GM19468 (cell line): Measurements from ENCODE around the gene PDE8A.
"Not testable (repeated sequence)": the region's sequence is repeated elsewhere in the genome, so short reads cannot be mapped to it uniquely, and the experiment has no call there.

Experiments
- ATAC-seq: cut with Tn5 transposase; IDR thresholded peaks from one replicate; pipeline ENCODE4 v1.9.1; 2021; ENCODE audit warnings: mild to moderate bottlenecking, moderate library complexity, moderate number of reproducible peaks; ENCODE audit not compliant: unreplicated experiment; ENCODE audit errors: extremely low read depth

Gene PDE8A

DNA sequence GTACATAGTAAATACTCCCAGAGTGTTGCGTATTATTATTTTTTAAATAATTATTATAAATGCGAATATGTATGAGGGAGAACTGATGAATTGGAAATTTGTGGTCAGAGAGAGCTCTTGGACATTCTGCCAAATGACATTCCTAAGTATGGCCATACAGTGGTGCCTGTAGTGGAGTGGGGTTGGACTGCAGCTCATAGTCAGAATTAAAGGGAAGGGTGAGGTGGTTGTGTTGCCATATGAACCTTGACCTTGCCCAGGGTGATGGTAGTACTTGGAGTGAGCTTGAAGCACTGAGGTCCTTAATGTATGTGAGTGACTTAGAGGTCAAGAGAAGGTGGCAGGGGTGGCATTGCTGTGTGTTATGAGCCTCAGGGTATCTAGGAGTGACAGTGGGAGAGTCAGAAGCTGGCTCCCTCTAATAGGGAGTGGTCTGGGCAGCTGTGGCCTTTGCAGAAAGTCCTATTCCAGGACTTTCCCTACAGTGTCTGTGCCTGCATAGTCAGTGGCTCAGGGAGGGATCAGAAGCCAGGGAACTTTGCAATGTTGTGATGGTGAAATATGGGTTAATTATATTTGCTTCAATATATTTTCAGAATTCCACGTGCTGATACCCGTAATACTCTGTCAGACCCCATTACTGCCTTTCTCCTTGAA lies 26.2 kb downstream of the PDE8A start:
- no peak for ATAC-seq

DNA sequence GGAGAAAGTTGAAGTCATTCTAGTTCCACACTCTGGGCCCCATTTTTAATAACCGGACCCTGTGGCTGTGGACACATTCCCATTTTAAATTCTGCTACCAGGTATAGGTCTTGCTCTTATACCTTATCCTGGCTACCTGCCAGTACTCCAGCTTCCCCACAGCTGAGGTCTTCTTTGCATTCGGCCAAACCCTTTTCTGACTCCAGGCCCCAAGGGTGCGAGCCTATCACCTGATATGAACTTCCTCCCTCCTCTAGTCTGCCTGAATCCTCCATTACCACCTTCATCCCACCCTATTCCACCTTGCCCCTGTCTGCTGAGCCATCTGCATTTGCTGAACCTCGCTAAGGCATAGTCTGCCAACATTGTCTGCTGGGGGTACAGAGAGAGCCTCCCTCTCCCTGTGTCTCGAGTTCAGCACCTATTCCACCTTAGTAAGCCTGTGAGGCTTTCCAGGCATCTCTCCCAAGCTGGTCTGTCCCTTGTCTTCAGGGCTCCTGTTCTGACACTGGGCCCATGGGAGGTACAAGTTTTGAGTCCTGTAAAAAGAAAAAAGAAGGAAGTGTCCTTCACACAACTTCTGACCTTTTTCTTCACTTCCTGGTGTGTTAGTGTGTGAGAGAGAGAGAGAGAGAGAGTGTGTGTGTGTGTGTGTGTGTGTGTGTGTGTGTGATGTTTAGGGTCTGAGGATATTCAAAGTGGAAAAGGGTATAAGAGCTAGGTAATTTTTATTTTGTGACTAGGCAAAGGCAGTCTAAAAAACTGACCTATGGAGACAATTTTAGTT lies 27.0 kb downstream of the PDE8A start:
- ATAC-seq = no peak

DNA sequence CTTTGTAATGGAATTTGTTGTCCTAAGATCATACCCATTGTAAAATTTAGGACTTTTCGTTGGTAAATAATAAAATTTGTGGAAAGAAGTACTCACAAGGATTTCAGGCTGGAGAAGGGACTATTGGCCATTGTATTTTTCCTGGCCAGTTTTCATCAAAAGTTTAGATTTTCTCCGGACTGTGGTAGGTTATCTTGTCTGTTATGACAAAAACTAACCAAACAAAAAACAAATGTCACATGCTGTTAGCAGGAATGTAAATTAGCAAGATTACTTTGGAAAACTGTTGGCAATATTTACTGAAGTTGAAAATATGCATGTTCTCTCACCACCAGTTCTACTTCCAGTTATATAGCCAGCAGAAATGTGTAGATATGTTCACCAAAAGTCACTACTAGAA lies 27.8 kb downstream of the PDE8A start:
- no peak for ATAC-seq

DNA sequence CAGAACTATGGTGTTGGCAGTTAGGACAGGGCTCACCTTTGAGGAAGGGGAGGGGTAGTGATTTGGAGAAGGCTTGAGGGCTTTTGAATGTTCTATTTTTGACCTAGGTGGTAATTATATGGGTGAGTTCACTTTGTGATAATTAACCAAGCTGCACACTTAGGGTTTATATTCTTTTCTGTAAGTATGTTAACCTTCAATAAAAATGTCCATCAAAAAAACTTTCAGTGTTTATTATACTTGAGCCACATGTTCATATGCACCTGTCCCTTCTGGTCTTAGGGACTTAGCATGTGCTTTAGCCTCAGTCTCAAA lies 28.4 kb downstream of the PDE8A start:
- no peak for ATAC-seq

DNA sequence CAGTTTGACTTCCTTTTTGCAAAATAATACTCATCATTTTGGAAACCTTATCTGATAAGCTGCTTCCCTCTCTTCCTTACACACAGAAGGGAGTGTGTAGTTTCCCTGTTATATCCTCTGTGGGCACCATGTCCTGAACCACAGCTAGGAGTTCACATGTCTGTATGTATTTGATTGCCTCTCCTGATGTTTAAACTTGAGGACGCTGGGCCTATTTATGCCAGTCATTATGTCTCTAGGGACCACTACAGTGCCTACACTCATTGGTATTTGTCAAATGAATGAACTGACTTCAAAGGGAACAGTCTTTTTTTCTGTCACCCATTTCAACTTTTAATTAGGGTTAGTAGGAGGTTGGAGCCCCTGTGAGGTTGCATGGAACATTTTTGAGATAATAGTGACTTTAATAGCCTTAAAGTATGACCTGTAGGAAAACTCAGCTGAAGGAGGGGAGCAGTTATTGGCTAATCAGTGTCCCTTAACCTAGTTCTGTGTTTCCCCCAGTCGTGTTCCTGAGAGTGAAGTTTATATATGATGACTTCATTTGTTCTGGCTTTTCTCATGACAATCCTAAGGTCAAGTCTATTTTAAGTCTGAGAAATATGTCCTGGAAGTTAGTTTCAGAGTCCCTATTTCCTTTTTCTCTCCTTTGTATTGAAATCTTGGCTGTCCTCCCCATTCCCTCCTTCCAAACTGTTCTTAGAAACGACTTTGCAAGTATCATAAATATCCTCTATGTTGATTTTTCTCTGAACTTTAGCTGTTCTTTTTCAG lies 28.9 kb downstream of the PDE8A start:
- ATAC-seq = no peak

DNA sequence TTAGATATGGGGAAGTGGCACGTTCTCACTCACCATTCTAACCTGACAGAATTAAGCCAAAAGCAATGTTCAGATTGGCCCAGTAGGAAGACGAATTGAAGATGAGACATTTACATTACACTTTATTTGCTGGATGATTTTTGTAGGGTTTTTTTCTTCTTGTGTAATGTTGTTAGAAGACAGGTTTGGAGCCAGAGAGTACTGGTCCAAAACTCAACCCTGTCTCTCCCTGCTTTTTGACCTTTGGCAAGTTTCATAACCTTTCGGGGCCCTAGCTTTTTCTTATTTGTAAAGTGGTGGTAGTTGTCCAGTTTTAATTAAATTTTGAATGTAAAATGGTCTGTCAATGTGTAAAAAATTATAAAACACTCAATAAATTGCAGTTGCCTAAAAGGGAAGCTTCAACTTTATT lies 29.5 kb downstream of the PDE8A start:
- ATAC-seq = no peak

DNA sequence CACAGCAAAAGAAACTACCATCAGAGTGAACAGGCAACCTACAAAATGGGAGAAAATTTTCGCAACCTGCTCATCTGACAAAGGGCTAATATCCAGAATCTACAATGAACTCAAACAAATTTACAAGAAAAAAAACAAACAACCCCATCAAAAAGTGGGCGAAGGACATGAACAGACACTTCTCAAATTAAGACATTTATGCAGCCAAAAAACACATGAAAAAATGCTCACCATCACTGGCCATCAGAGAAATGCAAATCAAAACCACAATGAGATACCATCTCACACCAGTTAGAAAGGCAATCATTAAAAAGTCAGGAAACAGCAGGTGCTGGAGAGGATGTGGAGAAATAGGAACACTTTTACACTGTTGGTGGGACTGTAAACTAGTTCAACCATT lies 30.1 kb downstream of the PDE8A start:
- ATAC-seq = not testable (repeated sequence)

DNA sequence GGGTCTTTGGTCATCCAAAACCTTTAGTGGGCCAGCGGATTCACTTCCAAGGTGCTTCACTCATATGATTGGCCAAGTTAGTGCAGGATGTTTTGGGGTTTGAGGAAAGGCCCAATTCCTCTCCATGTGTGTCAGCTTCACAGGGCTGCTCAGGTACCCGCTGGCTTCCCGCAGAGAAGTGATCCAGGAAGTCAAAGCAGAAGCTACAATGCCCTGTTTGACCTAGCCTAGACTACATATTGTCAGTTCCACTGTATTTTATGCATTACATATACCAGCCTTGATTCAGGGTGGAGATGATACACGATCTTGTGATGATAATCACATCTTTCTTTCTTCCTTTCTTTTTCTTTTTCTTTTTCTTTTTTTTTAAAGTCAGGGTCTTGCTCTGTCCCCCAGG lies 32.1 kb downstream of the PDE8A start:
- no peak for ATAC-seq

DNA sequence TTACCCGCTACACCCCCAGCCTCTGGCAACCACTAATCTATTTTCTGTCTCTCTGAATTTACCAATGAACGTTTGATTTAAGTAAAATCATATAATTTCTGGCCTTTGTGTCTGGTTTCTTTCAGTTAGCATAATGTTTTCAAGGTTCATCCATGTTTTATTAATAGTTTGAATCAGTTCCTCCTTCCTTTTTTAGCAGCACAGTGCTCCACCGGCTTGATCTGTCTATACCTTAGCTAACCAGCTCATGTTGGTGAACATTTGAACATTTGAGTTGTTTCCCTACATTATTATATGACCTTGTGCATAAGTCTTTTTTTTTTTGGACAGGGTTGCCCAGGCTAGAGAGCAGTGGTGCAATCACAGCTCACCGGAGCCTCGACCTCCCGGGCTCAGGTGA lies 33.3 kb downstream of the PDE8A start:
- ATAC-seq = no peak

DNA sequence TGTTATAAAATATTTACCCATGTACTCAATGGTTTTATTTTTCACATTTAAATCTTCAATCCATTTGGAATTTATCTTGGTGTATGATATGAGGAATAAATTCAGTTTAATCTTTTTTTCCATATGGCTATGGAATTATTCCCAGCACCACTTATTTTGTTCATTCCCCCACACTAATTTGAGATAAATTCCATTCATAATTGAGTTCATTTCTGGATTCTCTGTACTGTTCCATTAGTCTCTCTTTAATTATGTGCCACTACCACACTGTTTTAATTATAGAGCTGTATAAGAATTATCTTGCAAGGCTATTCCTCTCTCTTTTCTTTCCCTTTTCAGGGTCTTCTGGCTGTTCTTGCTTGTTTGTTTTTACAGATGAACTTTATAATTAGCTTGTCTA lies 34.6 kb downstream of the PDE8A start:
- ATAC-seq = no peak

DNA sequence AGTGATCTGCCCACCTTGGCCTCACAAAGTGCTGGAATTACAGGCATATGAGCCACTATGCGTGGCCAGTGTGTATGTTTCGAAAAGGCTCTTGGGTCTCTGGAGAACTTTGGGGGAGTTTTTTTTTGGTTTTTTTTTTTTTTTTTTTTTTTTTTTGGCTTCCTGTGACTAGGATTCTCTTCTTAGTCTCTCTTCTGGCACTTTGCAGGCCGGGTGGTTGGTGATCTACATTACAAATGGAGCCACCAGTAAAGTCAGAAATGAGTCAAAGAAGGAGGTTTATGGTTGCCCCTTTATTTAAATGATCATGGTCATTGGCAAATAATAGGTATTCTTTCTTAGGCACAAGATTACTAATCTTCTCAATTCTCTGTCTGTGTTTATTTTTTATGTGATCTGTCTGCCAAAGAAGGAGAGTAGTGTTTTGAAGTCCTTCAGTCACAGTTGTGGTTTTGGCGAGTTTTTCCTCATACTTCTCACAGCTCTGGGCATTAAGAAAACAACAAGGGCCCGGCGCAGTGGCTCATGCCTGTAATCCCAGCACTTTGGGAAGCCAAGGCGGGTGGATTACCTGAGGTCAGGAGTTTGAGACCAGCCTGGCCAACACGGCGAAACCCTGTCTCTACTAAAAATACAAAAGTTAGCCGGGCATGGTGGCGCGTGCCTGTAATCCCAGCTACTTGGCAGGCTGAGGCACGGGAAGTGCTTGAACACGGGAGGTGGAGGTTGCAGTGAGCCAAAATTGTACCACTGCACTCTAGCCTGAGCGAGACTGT lies 38.3 kb downstream of the PDE8A start:
- ATAC-seq = no peak

DNA sequence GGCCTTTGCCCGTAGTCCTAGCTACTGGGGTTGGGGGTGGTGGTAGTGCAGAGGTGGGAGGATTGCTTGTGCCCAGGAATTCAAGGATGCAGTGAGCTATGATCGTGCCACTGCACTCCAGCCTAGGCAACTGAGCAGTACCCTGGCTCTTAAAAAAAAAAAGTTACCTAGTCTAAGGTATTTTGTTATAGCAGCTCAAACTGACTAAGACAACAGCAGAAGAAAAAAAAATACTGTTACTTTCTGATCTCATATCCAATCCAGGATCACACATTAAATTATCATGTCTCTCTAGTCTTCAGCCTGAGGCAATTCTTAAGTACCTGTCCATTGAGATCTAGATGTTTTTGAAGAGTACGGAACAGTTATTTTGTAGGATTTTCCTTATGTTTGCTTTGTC lies 39.8 kb downstream of the PDE8A start:
- ATAC-seq = no peak

DNA sequence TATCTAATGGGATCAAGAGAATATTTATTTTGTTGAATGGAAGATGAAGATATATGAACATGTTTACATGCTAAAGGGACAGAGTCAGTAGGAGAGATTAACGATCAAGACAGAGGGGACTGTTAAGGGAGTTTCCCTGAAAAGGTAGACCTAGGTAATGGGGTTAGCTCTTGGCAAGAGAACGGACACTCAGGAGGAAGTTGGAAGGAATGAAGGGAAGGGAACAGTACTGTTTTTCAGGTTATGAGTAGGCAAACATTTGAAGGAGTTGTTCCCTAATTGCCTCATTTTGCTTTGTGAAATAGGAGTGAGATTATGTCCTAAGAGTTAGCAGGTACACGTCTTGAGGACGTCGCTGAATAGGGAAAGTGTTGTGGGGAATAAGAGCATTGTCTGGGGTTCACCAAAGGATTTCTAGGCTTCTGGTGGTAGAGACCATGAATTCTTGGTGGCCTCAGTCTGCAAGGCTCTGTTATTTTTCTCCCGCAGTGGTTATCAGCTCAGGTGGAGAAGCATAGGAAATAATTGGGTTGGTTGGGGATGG lies 41.3 kb downstream of the PDE8A start:
- no peak for ATAC-seq

DNA sequence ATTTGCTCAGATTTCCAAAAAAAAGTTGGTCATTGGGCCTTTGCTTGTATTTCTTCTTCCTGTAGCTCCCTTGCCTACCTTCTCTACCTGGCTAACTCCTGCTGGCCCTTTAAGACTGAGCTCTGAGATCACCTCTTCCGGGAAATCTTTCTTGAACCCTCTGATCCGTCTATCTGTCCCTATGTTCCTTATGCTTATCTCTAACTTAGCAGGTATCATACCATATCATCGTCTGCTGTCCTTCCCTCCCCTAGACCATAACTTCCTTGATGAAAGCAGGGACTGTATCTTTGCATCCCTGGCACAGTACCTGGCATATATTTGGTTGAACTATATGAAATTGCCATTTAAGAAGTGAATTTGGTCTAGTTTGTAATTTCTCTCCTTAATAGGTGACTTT lies 42.3 kb downstream of the PDE8A start:
- ATAC-seq = no peak

DNA sequence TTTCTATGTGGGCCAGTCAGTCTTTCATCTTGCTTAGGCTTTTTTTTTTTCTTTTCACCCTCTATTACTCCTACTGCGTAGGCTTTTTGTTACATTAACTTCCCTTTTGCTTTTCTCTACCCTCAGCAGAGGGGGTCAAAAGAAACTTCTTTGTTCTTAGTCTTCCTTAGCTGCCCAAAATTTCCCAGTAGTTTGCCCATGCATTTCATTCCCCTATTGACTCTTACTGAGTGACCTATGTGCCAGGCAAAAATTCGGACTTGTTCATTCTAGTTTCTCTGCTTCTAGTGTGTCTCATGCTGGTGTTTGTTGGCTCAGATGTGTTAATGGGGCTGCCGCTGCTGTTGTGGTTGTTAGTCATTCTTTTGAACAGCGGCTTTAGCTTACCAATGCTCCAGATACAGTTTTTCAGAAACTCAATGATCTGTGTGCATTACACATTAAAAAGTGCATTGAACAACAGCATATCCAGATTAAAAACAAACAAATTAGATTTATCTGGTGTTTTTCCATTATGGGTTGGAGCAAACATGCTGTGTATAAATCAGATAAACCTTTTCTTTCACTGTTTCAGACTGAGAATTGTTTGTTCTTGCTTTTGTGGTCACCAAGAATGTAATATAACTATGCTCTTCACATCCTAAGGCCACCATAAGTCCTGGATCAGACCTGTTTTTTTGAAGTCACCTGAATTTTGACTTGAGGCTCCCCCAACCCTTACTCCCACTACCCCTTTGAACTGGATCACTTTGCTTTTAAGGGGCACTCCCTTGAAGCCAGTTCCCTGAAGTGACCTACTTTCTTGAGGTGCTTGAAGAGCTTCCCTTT lies 43.1 kb downstream of the PDE8A start:
- ATAC-seq = no peak

DNA sequence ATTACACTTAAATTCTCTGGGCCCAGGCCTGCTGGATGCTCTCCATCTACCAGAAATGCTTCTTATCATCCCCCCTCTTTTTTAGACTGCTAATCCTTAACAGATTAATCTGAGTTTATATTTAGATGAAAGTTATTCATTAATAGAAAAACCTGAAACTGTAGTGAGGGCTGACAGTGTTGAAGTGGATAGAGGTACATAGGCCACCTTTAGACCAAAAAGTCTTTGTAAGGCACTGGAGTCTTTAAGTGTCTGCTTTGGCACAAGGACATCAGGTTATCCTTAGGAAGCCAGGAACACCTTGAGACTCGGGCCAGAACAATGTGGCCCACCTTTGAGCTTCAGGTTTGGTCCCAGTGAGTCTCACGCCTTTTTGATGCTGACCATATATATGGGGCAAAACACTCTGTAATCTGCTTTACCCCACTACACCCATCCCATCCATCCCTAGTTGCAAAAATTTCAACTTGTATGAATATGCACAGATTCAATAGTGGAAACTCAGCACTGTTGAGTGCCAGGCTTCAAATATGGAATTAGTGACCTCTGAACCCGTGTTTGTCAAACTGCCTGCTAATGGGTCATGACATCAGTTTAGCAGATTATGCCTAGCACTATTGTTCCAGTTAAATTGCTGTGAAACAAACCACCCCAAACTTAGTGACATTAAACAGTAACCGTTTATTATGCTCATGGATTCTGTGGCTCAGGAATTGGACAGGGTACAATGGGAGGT lies 44.0 kb downstream of the PDE8A start:
- ATAC-seq = no peak

DNA sequence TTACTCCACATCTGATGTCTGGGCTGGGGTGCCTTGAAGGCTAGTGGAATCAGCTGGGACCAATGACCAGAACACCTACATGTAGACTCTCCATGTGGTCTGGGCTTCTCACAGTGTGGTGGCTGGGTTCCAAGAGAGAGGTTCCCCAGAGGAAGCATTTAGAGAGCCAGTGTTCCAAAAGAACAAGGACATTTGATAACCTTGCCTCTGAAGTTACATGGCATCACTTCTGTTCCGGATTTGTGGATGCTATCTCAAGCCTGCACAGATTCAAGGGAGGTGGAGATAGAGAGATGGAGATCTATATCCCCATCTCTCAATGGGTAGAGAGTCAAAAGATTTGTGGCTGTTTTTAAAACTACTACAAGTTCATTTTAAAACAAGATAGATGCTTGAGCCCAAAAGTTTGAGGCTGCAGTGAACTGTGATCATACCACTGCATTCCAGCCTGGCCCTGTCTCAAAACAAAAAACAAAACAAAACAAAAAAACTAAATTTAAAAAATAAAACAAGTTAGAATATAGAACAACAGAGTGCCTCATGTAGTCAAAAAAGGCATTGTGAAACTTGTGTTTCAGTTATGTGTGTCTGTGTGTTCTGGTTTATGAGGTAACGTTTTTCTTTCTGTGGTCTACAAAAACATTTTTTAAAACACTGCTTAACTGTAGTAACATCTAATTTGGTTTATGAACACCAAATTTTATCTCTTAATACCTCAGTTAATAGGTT lies 44.8 kb downstream of the PDE8A start:
- ATAC-seq = no peak

DNA sequence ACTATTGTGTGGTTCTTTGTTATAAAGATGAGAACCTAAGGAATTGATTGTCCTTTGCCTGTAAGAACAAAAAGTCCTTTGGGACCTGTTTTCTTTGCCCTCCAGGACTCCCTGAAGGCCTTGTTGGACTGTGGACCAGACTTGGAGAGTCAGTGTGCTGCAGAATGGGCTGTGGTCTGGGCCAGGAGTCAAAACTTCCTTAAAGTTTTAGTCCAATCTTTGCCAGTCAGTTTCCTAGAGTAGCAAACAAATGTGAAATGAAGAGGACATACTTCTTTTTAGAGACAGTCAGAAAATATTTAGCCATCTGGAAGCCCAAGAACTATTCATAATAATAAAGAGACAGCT lies 45.4 kb downstream of the PDE8A start:
- no peak for ATAC-seq
